Fibroblast of the aortic adventitia (primary cell): ENCODE measurements around the gene ARHGEF17. TPM values are rescaled to one million over a fixed set of nuclear protein-coding genes. Genes with fewer than 3 reads are reported as not detected.
A peak's percentile ranks its signal among the peaks of the same experiment; 100 is the strongest.

Experiments
- DNase-seq: peaks from one replicate; pipeline ENCODE4 v3.0.0-alpha.2; 2010; ENCODE audit warnings: low read depth
- H3K4me3 ChIP-seq: 2 replicates; pipeline ENCODE4 v1.5.1; 2011; ENCODE audit warnings: low read depth, mild to moderate bottlenecking, control low read depth, low read length, moderate library complexity
- CTCF ChIP-seq: IDR thresholded peaks from 2 replicates; pipeline ENCODE4 v1.5.1; 2011; ENCODE audit warnings: mild to moderate bottlenecking, low read length, control low read depth, inconsistent platforms; ENCODE audit not compliant: insufficient read depth
- total RNA-seq: library from RNA; depleted of rRNA; stranded (reverse); fragments of >200 nt; gene quantifications from 2 replicates; pipeline ENCODE4 v1.2.3, GENCODE V29; 2012; ENCODE audit warnings: low replicate concordance

ARHGEF17 gene
- total RNA-seq, 1 donor = 30.3 TPM

GRCh38 chr11:73402834-73403185, 94.7 kb downstream of the ARHGEF17 start:
- no peak for DNase-seq
- no peak overlapping the region for H3K4me3 ChIP-seq
- peak; percentile 32 for TF ChIP-seq CTCF

DNA sequence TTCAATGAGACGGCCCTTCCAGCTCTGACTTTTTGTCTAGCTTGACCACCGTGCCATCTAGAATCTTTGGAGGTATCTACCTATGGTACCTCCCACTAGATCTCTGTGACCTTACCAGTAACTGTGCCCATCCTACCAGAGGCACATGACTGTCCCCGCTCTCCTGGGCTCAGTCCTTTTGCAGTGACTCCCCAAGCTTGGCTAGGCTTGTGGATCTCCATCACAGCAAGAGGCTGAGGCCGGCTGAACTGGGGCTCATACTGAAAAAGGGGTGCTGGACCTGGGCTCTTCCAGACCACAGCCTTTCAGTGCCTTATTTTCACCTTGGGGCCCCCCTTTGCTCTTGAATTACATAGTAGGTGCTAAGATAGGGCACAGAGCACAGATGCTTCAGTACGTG, 95.5 kb downstream of the ARHGEF17 start:
- H3K4me3 ChIP-seq = no peak overlapping the region
- no peak for DNase-seq
- no peak for TF ChIP-seq CTCF

DNA sequence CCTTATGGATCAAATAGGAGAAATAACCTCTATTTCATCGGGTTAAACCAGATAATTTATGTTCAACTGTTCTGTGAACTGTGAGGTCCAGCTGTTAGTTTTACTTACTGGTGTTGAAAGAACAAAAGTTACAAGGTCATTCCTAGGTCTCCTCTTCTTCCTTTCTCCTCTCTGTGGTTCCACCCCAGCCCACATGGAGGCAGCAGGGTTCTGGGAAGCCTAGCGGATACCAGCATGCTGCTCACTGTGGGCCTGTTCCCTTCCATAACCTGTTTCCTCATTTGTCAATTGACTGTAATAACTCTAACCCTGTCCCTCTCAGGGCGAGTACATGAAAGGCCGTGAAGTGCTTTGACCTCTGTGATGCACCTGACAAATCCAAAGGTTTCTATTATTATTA, 96.0 kb downstream of the ARHGEF17 start:
- no peak overlapping the region for H3K4me3 ChIP-seq
- DNase-seq = peak; percentile 49
- TF ChIP-seq CTCF = peak; percentile 76

DNA sequence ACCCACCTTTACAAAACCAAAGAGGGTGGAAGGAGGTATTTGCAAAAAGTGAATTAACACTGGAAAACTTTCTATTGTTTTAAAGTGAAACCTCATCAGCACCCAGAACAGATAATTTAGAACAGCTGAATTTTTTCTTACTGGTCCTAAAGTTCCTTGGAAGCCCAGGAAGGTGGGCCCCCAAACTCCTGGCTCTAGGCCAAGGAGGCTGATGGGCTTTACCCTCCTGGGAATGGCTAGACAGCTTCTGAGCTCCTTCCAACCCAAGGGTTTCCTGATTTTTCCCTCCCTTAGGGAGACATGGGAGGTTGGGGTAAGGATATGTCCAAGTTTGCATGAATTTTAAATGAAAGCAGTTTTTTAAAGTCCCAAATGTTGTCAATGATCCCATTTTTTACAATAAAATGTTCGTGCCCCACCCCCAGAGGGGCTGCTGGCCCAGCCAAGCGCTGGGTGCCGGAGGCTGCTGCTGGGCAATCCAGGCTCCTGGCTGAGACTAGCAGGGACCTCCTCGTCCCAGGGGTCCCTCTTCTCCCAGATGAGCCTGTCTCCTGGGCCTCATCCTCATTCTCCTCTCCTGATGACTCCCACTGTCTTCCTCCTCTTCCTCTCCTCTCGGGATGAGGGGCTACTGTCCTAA, 96.5 kb downstream of the ARHGEF17 start:
- no peak for TF ChIP-seq CTCF
- H3K4me3 ChIP-seq = no peak overlapping the region
- no peak for DNase-seq

- DNase-seq = no peak
- no peak overlapping the region for H3K4me3 ChIP-seq
- TF ChIP-seq CTCF = no peak
Measured at GRCh38 chr11:73405146-73405510, 97.1 kb downstream of the ARHGEF17 start.

GRCh38 chr11:73406131-73406530, 98.1 kb downstream of the ARHGEF17 start:
- no peak overlapping the region for H3K4me3 ChIP-seq
- no peak for DNase-seq
- no peak for TF ChIP-seq CTCF

- DNase-seq = no peak
- no peak overlapping the region for H3K4me3 ChIP-seq
- no peak for TF ChIP-seq CTCF
Measured at GRCh38 chr11:73406619-73407018, 98.5 kb downstream of the ARHGEF17 start.
